Mesenteric fat pad (tissue), 1 donor: ENCODE measurements around the gene KCTD11. TPM values are rescaled to one million over a fixed set of nuclear protein-coding genes. Genes with fewer than 3 reads are reported as not detected.
"Not testable (repeated sequence)": the region's sequence is repeated elsewhere in the genome, so short reads cannot be mapped to it uniquely, and the experiment has no call there.

Experiments
- DNase-seq: peaks from one replicate; pipeline ENCODE4 v3.0.0-alpha.2; 2020; ENCODE audit warnings: low spot score
- total RNA-seq: library from RNA; stranded (reverse); fragmentation: NEBNext Ultra II Directional; extraction: Animal tissue kit (Norgen Biotek cat#: 25700); gene quantifications from one replicate; pipeline ENCODE4 v1.2.1, GENCODE V29; 2021
- donor health status: DM: yes; HTN: yes; CAD: no.

The KCTD11 gene
- total RNA-seq, 1 donor from 2014 or later = 11.9 TPM

GRCh38 chr17:7321466-7321865, 30.5 kb upstream of the KCTD11 start:
- DNase-seq = no peak

DNA sequence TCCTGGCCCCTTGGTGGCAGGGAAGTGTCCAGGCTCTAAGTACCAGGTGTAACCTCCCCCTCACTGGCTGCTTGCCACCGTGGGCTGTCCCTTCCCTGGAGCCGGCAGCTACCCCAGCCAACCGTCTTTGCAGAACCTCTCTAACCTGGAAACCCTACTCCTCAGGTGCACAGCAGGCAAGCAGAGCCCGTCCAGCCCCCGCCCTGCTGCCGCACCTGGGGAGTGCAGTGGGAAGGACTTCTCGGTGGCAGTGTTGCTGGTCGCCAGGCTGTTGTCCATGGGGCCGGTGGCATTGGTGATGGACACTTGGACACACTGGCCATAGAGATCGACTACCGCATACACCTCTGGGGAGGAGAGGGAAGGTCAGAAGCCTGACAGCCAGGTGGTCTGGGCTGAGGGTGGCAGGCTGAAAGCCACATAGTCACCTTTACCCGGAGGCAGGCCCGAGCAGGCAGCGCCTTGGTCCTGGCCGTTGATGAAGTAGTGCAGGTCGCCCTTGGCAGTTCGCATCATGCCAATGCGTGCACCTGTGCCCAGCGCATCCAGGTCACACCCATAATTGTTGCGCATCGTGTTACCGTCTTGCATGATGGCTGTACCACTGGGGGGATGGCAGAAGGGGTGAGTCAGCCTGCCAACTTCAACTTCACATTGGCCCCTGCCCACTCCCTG, 29.3 kb upstream of the KCTD11 start:
- DNase-seq = no peak

DNA sequence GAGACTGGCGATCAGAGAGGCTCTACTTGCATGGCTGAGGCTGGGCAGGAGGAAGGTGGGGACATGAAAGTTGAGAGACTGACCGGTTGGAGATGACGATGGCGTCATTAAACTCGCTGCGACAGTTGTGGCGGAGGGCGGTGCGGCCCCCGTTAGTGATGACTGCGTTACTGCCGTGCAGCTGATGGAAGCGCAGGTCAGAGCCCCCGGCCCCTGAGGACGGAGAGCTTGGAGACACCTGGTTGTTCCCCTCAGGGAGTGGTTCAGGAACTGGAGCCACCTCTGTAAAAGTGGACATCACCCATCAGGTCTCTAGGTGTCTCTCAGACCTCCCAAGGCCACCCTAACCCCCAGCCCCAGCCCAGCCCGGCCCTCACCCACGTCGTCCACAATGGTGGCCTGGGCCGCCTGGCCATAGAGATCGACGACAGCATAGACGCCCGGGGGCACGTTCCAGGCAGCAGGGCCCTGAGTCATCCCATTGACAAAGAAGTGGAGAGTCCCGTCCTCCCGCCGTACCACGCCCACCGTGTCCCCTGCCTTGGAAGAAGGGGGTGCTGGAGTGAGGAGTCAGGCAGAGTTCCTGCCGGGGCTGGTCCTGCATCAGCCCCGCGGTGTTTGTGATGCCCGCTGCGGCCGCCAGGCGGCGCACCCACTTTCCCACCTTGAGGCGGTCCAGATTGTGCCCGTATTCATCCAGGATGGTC, 28.1 kb upstream of the KCTD11 start:
- no peak for DNase-seq

- no peak for DNase-seq
These were observed 27.6 kb upstream of the KCTD11 start for GRCh38 chr17:7324438-7324779.

DNA sequence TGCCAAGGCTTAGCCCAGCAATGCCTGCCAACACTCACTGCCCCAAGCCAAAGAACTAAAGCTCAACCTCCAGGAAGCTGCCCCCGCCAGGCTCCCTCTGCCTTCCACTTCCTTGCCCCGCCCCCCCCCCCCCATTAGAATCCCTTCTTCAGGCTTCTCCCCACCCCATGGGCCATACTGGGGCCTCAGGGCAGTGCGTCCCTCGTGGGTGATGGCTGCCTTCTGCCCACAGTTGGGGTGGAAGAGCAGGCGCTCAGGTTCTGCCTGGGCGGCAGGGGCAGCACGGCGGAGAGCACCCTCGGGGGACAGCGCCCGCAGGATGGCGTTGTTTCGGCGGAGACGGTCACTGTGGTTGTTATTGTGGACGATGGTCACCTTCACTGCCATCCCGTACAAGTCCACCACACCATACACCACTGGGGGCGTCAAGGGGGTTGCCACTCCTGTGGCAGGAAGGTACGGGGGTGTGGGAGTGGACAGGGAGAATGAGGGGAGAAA, 26.9 kb upstream of the KCTD11 start:
- DNase-seq = no peak

- no peak for DNase-seq
These were observed 25.8 kb upstream of the KCTD11 start for GRCh38 chr17:7326186-7326585.

DNA sequence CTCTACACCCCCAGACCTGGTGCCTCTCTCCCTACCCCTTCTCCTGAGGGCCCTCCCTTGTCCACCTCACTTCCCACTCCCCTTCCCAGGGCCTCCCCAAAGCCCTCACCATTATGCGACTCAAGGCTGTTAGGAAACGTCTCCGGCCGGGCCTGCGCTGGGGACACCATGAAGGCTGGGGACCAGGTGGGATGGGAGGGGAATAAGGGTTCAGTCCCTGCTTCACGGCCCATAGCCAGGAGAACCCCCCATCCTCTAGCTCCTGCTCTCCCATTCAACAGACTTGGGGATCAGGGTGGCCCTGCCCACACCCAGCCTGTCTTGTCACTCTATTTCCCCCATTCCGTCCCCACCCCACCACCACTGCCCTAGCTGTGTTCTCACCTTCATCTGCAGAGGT, 24.9 kb upstream of the KCTD11 start:
- no peak for DNase-seq

- no peak for DNase-seq
These were observed 24.5 kb upstream of the KCTD11 start for GRCh38 chr17:7327501-7327900.

DNA sequence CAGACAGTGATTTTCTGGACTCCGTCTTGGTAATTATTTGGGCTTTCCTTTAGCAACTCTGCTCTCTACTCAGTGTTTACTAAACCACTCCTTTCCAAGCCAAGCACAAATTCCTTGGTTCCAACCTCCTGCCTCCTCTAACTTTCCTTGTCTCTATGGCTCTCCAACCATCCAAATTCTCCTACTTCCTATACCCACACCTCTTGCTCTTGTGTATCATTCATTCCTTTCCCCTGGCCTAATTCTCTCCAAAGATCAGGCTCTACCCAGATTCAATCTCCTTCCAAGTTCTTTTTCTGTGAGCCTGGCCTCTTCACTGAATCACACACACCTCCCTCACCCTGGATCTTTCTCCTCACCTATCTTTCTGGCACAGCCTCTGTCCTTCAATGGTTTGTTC, 24.0 kb upstream of the KCTD11 start:
- no peak for DNase-seq

DNA sequence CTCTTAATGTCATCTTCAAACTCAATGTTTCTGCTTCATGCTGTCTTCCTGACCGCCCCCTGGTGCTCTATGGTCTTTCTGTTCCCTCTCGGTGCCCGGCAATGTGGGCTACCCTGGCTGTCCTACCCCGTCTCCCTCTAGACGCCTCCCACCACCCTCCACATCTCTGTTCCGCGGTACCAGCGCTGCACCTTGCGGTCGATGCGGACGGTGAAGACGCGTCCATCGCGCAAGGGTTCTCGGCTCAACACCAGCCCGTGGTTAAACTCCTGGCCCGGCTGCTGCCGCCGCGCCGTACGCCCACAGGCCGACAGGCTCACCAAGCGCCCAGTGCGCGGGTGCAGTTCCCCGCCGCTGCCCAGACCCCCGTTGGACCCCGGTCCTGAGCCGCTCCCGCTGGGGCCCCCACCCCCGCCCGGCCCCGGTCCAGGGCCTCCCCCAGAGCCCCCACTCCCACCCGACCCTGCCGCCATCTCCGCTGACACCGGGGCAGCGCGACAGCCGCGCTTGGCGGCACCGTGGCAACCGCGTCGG, 23.1 kb upstream of the KCTD11 start, which contains the start of gene NEURL4:
TSS of gene NEURL4 (minus strand) at position 496 of the 534 bp plus-strand sequence. CDS start at position 473, 23 bp downstream.
- DNase-seq = no peak

GRCh38 chr17:7329374-7329996, 22.5 kb upstream of the KCTD11 start:
- peak; percentile 98 for DNase-seq

DNA sequence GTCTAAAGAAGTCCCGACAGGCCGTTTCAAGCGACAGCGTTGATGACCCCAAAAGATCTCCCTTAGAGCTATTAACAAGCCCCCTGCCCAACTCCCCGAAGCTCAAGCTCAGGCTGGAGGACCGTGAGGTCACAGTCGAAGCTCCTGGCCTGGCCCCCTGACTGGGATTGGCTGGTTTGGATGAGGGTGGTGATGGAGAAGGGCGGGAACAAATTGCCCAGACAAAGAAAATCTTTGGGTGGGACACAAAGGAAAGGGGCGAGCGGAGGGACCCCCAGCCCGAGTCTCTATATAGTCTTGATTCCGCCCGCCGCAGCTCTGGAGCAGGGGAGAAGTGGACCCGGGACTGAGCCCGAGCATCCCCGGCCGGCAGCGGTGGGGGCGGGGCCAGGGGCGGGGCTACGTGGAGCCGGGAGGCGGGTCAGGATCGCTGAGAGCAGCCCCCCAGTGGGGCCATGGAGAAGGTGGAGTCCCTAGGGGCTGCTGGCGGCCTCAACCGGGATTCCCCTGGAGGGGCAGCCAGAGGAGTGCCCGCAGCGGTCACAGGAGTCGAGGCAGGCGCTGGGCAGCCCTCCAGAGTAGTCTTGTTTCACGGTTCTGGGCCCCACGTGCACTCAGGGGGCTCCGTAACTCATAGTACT, 21.8 kb upstream of the KCTD11 start:
- DNase-seq = no peak

GRCh38 chr17:7330638-7331015, 21.3 kb upstream of the KCTD11 start:
- no peak for DNase-seq

DNA sequence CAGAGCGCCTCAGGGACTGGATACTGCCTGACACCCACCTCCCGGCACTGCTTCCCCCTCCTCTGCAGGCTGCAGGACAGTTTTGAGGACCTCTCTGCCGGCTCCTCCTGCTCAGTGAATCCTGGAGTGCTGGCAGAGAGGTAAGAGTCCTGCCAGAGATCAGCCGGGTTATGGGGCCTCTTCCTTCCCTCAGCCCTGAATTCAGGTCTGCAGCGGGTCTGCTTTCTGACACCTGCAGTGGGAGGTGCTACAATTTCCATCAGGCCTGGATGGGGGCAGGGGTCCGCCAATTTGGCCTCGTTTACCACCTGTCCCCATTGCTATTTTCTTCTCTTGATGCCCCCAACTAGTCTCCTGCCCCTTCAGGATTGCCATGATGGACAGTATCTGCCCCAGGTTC, 19.9 kb upstream of the KCTD11 start:
- no peak for DNase-seq

- not testable (repeated sequence) for DNase-seq
These were observed 19.3 kb upstream of the KCTD11 start for GRCh38 chr17:7332600-7333069.

GRCh38 chr17:7334938-7335538, 16.9 kb upstream of the KCTD11 start:
- DNase-seq = no peak

DNA sequence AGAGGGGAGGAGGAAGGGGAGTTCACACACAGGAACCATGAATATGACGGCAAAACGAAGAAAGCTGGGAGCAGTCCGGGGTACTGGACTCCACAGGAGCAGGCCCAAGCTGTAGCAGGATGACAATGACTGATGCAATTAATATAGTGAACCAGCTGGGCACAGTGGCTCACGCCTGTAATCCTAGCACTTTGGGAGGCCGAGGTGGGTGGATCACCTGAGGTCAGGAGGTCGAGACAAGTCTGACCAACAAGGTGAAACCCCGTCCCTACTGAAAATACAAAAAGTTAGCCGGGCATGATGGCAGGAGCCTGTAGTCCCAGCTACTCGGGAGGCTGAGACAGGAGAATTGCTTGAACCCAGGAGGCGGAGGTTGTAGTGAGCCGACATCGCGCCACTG, 16.2 kb upstream of the KCTD11 start:
- not testable (repeated sequence) for DNase-seq

DNA sequence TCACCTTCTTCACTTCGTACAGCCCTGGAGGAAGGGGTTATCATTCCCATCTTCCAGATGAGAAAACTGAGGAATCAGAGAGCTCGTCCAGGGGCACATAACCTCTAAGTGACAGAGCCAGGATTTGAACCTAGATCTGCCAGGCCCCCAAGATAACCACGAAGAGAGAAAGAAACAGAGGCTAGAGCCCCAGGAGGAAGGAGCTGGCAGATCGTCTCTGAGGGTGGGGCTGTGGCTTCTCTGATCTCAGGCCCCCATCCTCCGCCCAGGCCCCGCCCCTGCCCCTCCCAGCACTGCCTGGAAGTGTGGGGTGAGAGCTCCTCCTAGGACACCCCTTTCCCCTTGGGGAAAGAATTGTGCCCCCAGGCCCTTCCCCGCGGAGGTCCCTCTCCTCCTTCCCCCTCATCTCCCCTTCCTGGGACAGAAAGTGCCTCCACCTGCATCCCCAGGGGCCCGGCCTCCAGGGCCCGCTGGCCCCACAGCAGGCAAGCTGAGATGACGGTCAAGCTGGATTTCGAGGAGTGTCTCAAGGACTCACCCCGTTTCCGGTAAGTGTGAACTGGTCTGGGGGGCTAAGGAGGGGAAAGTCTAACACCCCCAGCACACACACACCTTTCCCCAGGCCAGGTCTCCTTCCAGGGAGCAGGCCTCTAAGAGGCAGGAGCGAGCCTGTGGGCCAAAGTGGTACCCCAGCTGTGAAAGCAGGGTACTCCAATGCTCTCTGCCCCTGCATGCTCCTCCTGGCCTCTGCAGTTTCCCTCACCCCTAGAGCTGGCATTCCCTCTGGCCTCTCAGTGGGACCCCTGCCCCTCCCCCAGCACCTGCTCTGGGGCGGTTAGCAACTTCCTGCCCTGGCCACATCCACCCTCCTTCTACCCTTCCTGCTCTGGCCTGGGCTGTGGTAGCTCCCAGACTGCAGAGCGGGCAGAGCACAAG, 15.5 kb upstream of the KCTD11 start, which contains the start of gene ACAP1:
TSS of gene ACAP1 (plus strand) at position 290 of the 936 bp plus-strand sequence. CDS start at position 496, 206 bp downstream.
- no peak for DNase-seq

DNA sequence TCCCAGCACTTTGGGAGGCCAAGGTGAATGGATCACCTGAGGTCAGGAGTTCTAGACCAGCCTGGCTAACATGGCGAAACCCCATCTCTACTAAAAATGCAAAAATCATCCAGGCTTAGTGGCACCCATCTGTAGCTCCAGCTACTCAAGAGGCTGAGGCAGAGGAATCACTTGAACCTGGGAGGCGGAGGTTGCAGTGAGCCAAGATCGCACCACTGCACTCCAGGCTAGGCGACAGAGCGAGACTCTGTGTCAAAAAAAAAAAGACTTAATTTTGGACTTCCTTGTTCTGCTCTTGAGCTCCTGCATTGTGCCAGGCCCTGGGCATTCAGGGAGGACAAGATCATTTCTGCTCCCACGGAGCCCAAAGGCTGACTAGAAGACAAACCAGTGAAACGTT, 14.4 kb upstream of the KCTD11 start:
- DNase-seq = not testable (repeated sequence)

DNA sequence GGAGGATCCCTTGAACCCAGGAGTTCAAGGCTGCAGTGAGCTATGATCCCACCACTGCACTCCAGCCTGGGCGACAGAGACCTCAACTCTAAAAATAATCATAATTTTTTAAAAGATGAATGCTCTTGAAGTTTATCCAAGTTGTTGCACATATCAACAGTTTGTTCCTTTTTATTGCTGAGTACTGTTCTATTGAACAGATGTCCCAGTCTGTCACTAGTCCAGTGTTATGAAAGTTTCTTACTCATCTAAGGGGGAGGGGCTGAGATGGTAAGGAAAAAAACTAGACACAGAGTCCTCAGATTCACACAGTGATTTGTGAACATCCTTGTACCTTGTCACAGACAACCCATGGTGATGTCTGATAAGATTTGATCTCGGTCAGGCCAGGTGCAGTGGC, 11.8 kb upstream of the KCTD11 start:
- DNase-seq = no peak
